Measurements from ENCODE around the gene CA11.

GRCh38 chr19:48596237-48596636 is 49.8 kb downstream of the CA11 start:
- TF ChIP-seq POLR2A (IDR thresholded peaks at IDR 0.05) (no peak), CTCF (IDR thresholded peaks at IDR 0.05) (no peak)
